GM18508 (cell line): ENCODE data around the gene GCDH.

Source experiments
- ATAC-seq: cut with Tn5 transposase; IDR thresholded peaks from one replicate; pipeline ENCODE4 v1.9.1; 2021; ENCODE audit warnings: moderate number of reproducible peaks; ENCODE audit not compliant: insufficient read depth, unreplicated experiment

The GCDH gene

GRCh38 chr19:12937927-12938778 is 47.2 kb downstream of the GCDH start, which contains the start of gene CALR:
TSS of gene CALR (plus strand) at chr19:12938609. CDS start at chr19:12938680, 71 bp downstream.
- ATAC-seq: peak; percentile 49

- ATAC-seq: no peak
These were observed 48.0 kb downstream of the GCDH start for GRCh38 chr19:12938779-12939601.

GRCh38 chr19:12939975-12940423 is 49.0 kb downstream of the GCDH start:
- ATAC-seq: no peak

GRCh38 chr19:12940897-12941296 is 49.9 kb downstream of the GCDH start:
- ATAC-seq: no peak

GRCh38 chr19:12943437-12944044 is 52.6 kb downstream of the GCDH start:
- ATAC-seq: no peak

- no peak for ATAC-seq
These were observed 53.2 kb downstream of the GCDH start for GRCh38 chr19:12944104-12944674.

- ATAC-seq: peak; percentile 44
These were observed 54.6 kb downstream of the GCDH start, which contains the start of gene RAD23A for GRCh38 chr19:12945479-12946091. TSS of gene RAD23A (plus strand) at chr19:12945862. CDS start at chr19:12945949, 87 bp downstream.

GRCh38 chr19:12946092-12946721 is 55.2 kb downstream of the GCDH start:
- ATAC-seq: no peak

GRCh38 chr19:12946731-12947496 is 56.0 kb downstream of the GCDH start:
- no peak for ATAC-seq

- ATAC-seq: no peak
These were observed 57.0 kb downstream of the GCDH start for GRCh38 chr19:12947702-12948611.

- no peak for ATAC-seq
These were observed 57.8 kb downstream of the GCDH start for GRCh38 chr19:12948612-12949362.
